T47D (cell line): ENCODE data around the gene MRPL52.
"Not testable (repeated sequence)": the region's sequence is repeated elsewhere in the genome, so short reads cannot be mapped to it uniquely, and the experiment has no call there.

Experiments
- DNase-seq, 2 experiments: peaks; one replicate each; pipeline versions ENCODE4 v3.0.0 to v3.0.0-alpha.2; 2011 to 2012; ENCODE audit warnings: low read depth in 1 of 2, low spot score in 1 of 2
- JUND ChIP-seq: IDR thresholded peaks from 2 replicates; pipeline ENCODE4 v1.6.1; 2012; ENCODE audit warnings: low read depth
- in situ Hi-C: cut with HindIII; loops from 2 replicates; pipeline ENCODE4 v1.10.0; 2016; ENCODE audit warnings: low sequenced_read_pairs, low pct_unique_long_range_greater_than_20kb

Gene MRPL52

GRCh38 chr14:22798528-22798927 lies 31.2 kb upstream of the MRPL52 start:
- in situ Hi-C loops, result no loop called here
- no peak for DNase-seq
- no peak for TF ChIP-seq JUND

GRCh38 chr14:22800346-22800745 lies 29.3 kb upstream of the MRPL52 start:
- no peak for TF ChIP-seq JUND
- DNase-seq, result no peak
- in situ Hi-C loops, result no loop called here

- DNase-seq, result no peak
- in situ Hi-C loops, result no loop called here
- no peak for TF ChIP-seq JUND
These were observed 28.0 kb upstream of the MRPL52 start for GRCh38 chr14:22801716-22802115.

GRCh38 chr14:22802860-22803686 lies 26.6 kb upstream of the MRPL52 start:
- DNase-seq, result no peak
- TF ChIP-seq JUND, result no peak
- in situ Hi-C loops, result no loop called here

GRCh38 chr14:22803687-22803974 lies 26.1 kb upstream of the MRPL52 start:
- in situ Hi-C loops, result no loop called here
- no peak for DNase-seq
- TF ChIP-seq JUND, result no peak

GRCh38 chr14:22805235-22805634 lies 24.5 kb upstream of the MRPL52 start:
- DNase-seq, in situ Hi-C loops: not testable (repeated sequence)

GRCh38 chr14:22807432-22808087 lies 22.1 kb upstream of the MRPL52 start:
- no peak for DNase-seq
- in situ Hi-C loops, result no loop called here
- no peak for TF ChIP-seq JUND

GRCh38 chr14:22808388-22809209 lies 21.1 kb upstream of the MRPL52 start:
- no peak for TF ChIP-seq JUND
- no peak for DNase-seq
- in situ Hi-C loops, result no loop called here

GRCh38 chr14:22811722-22812121 lies 18.0 kb upstream of the MRPL52 start:
- DNase-seq, result no peak
- in situ Hi-C loops, result no loop called here
- no peak for TF ChIP-seq JUND

GRCh38 chr14:22812744-22813143 lies 16.9 kb upstream of the MRPL52 start:
- in situ Hi-C loops, result no loop called here
- no peak for TF ChIP-seq JUND
- no peak for DNase-seq

- DNase-seq, result no peak
- in situ Hi-C loops, result no loop called here
- TF ChIP-seq JUND, result no peak
These were observed 16.5 kb upstream of the MRPL52 start for GRCh38 chr14:22813145-22813544.

GRCh38 chr14:22814373-22814772 lies 15.3 kb upstream of the MRPL52 start:
- no peak for TF ChIP-seq JUND
- in situ Hi-C loops, result no loop called here
- no peak for DNase-seq
